GM23248 (cell line): ENCODE measurements around the gene OR5B2.

ENCODE experiments used
- EZH2 ChIP-seq: fragments of 200-600 bp; sonication (generic); IDR thresholded peaks from 2 replicates; pipeline ENCODE4 v1.6.1; 2018; ENCODE audit warnings: antibody characterized with exemption, mild to moderate bottlenecking; ENCODE audit not compliant: insufficient read depth, poor library complexity, severe bottlenecking
- EZH2phosphoT487 ChIP-seq: fragments of 200-600 bp; sonication (generic); IDR thresholded peaks from 2 replicates; pipeline ENCODE4 v1.6.1; 2018; ENCODE audit warnings: antibody characterized with exemption, moderate library complexity, mild to moderate bottlenecking, low read depth; ENCODE audit not compliant: insufficient read depth

- TF ChIP-seq EZH2 (no peak), EZH2phosphoT487 (no peak)
These were observed 37.3 kb downstream of the OR5B2 start for GRCh38 chr11:58390551-58391063.
